Mesendoderm (in vitro differentiated cells): ENCODE results near the gene KIAA1217.

Source experiments
- DNase-seq: peaks from one replicate; pipeline ENCODE4 v3.0.0; 2013
- H2AK5ac ChIP-seq: 2 replicates; pipeline ENCODE4 v1.6.1; 2013; ENCODE audit warnings: low read length, inconsistent platforms
- H2BK120ac ChIP-seq: 2 replicates; pipeline ENCODE4 v1.6.1; 2013; ENCODE audit warnings: low read depth, mild to moderate bottlenecking, low read length, moderate library complexity, mixed read lengths
- H2BK15ac ChIP-seq: replicated peaks from 2 replicates; pipeline ENCODE4 v1.6.1; 2013; ENCODE audit warnings: low read depth, mild to moderate bottlenecking, moderate library complexity
- H2BK5ac ChIP-seq: 2 replicates; pipeline ENCODE4 v1.6.1; 2013; ENCODE audit warnings: low read length, inconsistent platforms
- H3K18ac ChIP-seq: 2 replicates; pipeline ENCODE4 v1.6.1; 2013; ENCODE audit warnings: mild to moderate bottlenecking, low read length, mixed read lengths
- H3K23ac ChIP-seq: one replicate; pipeline ENCODE4 v1.6.1; 2013; ENCODE audit warnings: low read length
- H3K27ac ChIP-seq: 2 replicates; pipeline ENCODE4 v1.5.1; 2013; ENCODE audit warnings: low read depth, mild to moderate bottlenecking, inconsistent platforms, low read length, moderate library complexity
- H3K27me3 ChIP-seq: 2 replicates; pipeline ENCODE4 v1.6.1; 2013; ENCODE audit warnings: low read length, control low read depth, mild to moderate bottlenecking, inconsistent platforms; ENCODE audit not compliant: insufficient read depth, poor library complexity
- H3K36me3 ChIP-seq: 2 replicates; pipeline ENCODE4 v1.6.1; 2013; ENCODE audit warnings: low read length, inconsistent platforms; ENCODE audit not compliant: control insufficient read depth, insufficient read depth
- H3K4ac ChIP-seq: one replicate; pipeline ENCODE4 v1.6.1; 2013; ENCODE audit warnings: low read depth, mild to moderate bottlenecking, low read length, moderate library complexity
- H3K4me1 ChIP-seq: 2 replicates; pipeline ENCODE4 v1.6.1; 2013; ENCODE audit warnings: low read depth, low read length, inconsistent platforms; ENCODE audit not compliant: control insufficient read depth
- H3K4me2 ChIP-seq: 2 replicates; pipeline ENCODE4 v1.6.1; 2013; ENCODE audit warnings: low read length
- H3K4me3 ChIP-seq: 2 replicates; pipeline ENCODE4 v1.5.1; 2013; ENCODE audit warnings: mild to moderate bottlenecking, low read length
- H3K56ac ChIP-seq: one replicate; pipeline ENCODE4 v1.6.1; 2013; ENCODE audit warnings: low read length
- H3K79me1 ChIP-seq: 2 replicates; pipeline ENCODE4 v1.6.1; 2013; ENCODE audit warnings: low read length, inconsistent platforms
- H3K79me2 ChIP-seq: 2 replicates; pipeline ENCODE4 v1.6.1; 2013; ENCODE audit warnings: mild to moderate bottlenecking, low read length; ENCODE audit not compliant: control insufficient read depth, insufficient read depth
- H3K9ac ChIP-seq: 2 replicates; pipeline ENCODE4 v1.6.1; 2013; ENCODE audit warnings: low read length, inconsistent platforms
- H4K5ac ChIP-seq: one replicate; pipeline ENCODE4 v1.6.1; 2013; ENCODE audit warnings: low read length
- H4K8ac ChIP-seq: one replicate; pipeline ENCODE4 v1.6.1; 2013; ENCODE audit warnings: low read depth, mild to moderate bottlenecking, control low read depth, low read length, moderate library complexity
- WGBS: extraction: QIAGEN DNeasy Blood & Tissue Kit; methylation state at CpG from one replicate; pipeline ENCODE4 v1.1.7; 2013; ENCODE audit warnings: low lambda C conversion rate, missing lambda C conversion rate; ENCODE audit not compliant: insufficient coverage; ENCODE audit errors: extremely low coverage; 5-methylcytosine and 5-hydroxymethylcytosine counted together

The KIAA1217 gene

DNA sequence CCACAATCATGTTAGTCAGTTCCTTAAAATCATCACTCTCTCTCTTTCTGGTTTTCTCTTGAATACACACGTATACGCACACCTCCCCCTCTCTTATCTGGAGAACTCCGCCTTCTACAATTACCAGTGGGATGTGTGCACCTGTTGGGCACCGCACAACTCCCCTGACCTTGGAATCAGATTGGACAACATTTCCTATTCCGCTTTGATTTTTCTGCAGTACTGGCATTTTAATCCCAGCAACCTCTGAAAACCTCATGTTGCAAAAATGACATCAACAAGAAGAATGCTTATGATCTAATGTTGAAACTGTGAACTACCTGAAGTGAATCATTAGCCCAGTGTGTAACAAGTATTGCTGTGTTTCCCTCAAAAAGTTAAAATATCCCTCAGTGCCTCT lies 109.6 kb downstream of the KIAA1217 start:
- H3K27me3 ChIP-seq: no peaks in the 10 kb centered on the region
- DNase-seq: no peak
- H3K27ac ChIP-seq: no peak overlapping the region
- no peak overlapping the region for H2BK120ac ChIP-seq
- no peak overlapping the region for H3K4ac ChIP-seq
- no peaks in the 10 kb centered on the region for H3K79me1 ChIP-seq
- no peak overlapping the region for H3K23ac ChIP-seq
- no peak overlapping the region for H3K18ac ChIP-seq
- no peak overlapping the region for H2BK5ac ChIP-seq
- no peak overlapping the region for H2AK5ac ChIP-seq
- no peak overlapping the region for H3K4me3 ChIP-seq
- no peak overlapping the region for H3K9ac ChIP-seq
- H3K4me2 ChIP-seq: no peak overlapping the region
- H3K36me3 ChIP-seq: no peaks in the 10 kb centered on the region
- H3K4me1 ChIP-seq: no peaks in the 10 kb centered on the region
- no peak overlapping the region for H2BK15ac ChIP-seq
- H4K8ac ChIP-seq: no peak overlapping the region
- WGBS: no CpG with 5 or more reads among the region's 5 CpGs
- H3K56ac ChIP-seq: no peak overlapping the region
- H3K79me2 ChIP-seq: no peaks in the 10 kb centered on the region
- H4K5ac ChIP-seq: no peak overlapping the region

DNA sequence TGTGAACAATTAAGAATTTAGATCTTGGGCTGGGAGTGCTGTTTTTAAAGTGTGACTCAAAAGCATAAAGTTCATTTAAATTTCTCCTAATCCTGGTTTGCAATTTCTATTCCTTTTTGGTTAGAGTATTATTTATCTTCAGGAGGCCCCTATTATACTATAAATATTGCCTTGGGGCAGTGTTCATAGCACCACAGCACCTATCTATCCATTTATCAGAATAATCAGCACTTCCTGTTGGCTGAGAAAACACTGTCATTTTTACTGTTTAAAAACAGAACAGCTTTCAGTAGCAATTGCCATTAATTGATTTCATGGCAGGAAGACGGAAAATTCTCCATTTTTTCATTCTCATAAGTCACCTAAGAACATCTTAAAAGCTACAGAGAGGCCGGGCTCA lies 111.4 kb downstream of the KIAA1217 start:
- no peak overlapping the region for H3K23ac ChIP-seq
- no peaks in the 10 kb centered on the region for H3K79me2 ChIP-seq
- H4K5ac ChIP-seq: no peak overlapping the region
- H3K27me3 ChIP-seq: no peaks in the 10 kb centered on the region
- H3K79me1 ChIP-seq: no peaks in the 10 kb centered on the region
- no peak overlapping the region for H3K56ac ChIP-seq
- no peak overlapping the region for H3K27ac ChIP-seq
- no peak overlapping the region for H3K18ac ChIP-seq
- no peak overlapping the region for H3K4me3 ChIP-seq
- no peak overlapping the region for H3K4me2 ChIP-seq
- H2AK5ac ChIP-seq: no peak overlapping the region
- no peak overlapping the region for H4K8ac ChIP-seq
- H2BK15ac ChIP-seq: no peak overlapping the region
- no peak overlapping the region for H2BK5ac ChIP-seq
- no peaks in the 10 kb centered on the region for H3K36me3 ChIP-seq
- no CpG with 5 or more reads among the region's 2 CpGs for WGBS
- no peak overlapping the region for H3K9ac ChIP-seq
- no peaks in the 10 kb centered on the region for H3K4me1 ChIP-seq
- H2BK120ac ChIP-seq: no peak overlapping the region
- no peak for DNase-seq
- H3K4ac ChIP-seq: no peak overlapping the region

DNA sequence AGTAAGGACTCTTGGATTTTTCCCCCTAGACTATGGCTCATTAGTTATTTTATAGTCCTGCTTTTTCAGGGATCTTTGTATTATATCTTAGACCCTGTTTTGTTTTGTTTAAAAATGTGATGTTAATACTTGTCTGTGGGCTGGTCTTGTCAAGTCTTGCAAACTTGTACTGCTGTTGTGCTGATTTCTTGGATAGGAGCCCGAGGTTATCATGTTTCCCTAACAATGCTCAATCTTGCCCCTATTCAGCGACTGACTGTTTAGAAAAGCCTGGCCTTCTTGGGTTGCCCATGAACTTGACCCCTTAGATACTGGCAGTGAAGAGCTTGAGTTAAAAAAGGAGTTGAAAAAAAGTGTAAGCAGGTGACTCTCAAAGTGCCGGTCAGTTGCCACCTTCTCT lies 115.7 kb downstream of the KIAA1217 start:
- H3K27me3 ChIP-seq: no peaks in the 10 kb centered on the region
- H3K4me1 ChIP-seq: no peaks in the 10 kb centered on the region
- no peak overlapping the region for H4K5ac ChIP-seq
- no peak overlapping the region for H2AK5ac ChIP-seq
- DNase-seq: no peak
- H3K4me3 ChIP-seq: no peak overlapping the region
- no peak overlapping the region for H2BK120ac ChIP-seq
- no peaks in the 10 kb centered on the region for H3K36me3 ChIP-seq
- H3K79me2 ChIP-seq: no peaks in the 10 kb centered on the region
- H3K79me1 ChIP-seq: no peaks in the 10 kb centered on the region
- H3K4ac ChIP-seq: no peak overlapping the region
- H3K23ac ChIP-seq: no peak overlapping the region
- H3K9ac ChIP-seq: no peak overlapping the region
- H3K4me2 ChIP-seq: no peak overlapping the region
- no peak overlapping the region for H2BK5ac ChIP-seq
- WGBS: no CpG with 5 or more reads among the region's 3 CpGs
- no peak overlapping the region for H3K56ac ChIP-seq
- no peak overlapping the region for H2BK15ac ChIP-seq
- H3K18ac ChIP-seq: no peak overlapping the region
- H3K27ac ChIP-seq: no peak overlapping the region
- H4K8ac ChIP-seq: no peak overlapping the region

DNA sequence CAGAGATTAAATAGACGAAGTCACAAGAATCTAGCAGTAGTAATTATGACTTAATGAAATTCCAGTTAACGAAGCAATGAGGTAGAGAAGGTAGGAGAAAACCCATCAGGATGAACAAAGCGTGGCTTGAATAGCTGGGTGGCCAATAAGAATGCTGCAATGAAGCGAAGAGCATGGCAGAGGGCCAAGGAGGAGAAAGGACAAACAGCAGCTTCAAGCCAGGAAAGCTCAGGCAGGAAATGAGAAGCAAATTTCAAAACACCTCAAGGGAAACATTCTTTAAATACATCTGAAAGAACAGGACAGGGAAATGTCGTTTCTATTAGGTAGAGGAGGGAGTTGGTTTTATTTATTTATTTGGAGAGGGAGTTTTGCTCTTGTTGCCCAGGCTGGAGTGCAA lies 122.5 kb downstream of the KIAA1217 start:
- no peaks in the 10 kb centered on the region for H3K27me3 ChIP-seq
- no peak overlapping the region for H3K18ac ChIP-seq
- H3K56ac ChIP-seq: no peak overlapping the region
- no peak overlapping the region for H3K4me3 ChIP-seq
- no peaks in the 10 kb centered on the region for H3K79me1 ChIP-seq
- DNase-seq: peak; percentile 18
- H2BK120ac ChIP-seq: no peak overlapping the region
- H3K36me3 ChIP-seq: no peaks in the 10 kb centered on the region
- H4K8ac ChIP-seq: no peak overlapping the region
- no peak overlapping the region for H4K5ac ChIP-seq
- no peak overlapping the region for H2BK5ac ChIP-seq
- no peaks in the 10 kb centered on the region for H3K4me1 ChIP-seq
- no peak overlapping the region for H3K4ac ChIP-seq
- H3K79me2 ChIP-seq: no peaks in the 10 kb centered on the region
- H3K9ac ChIP-seq: no peak overlapping the region
- H3K4me2 ChIP-seq: no peak overlapping the region
- no peak overlapping the region for H3K23ac ChIP-seq
- H3K27ac ChIP-seq: no peak overlapping the region
- no peak overlapping the region for H2BK15ac ChIP-seq
- WGBS: no CpG with 5 or more reads among the region's 5 CpGs
- H2AK5ac ChIP-seq: no peak overlapping the region

DNA sequence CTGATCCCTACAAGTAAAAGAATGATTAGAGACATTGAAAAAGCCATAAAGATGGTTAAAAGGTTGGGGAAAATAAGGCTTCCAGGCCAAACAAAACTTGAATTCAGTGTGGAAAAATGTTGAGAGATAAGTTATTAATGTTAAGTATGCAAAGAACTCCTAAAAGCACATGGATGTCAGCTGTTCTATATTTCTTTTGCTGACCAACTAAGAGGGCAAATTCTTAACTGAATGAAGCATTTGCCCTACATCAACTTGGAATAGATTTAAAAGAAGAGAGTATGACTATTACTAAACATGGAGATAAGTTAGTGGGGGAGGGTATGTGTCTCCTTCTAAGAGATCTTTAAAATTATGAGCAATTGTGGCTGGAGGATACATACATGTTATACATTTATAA lies 124.8 kb downstream of the KIAA1217 start:
- Histone ChIP-seq H2BK5ac (no peak overlapping the region), H3K18ac (no peak overlapping the region), H2BK120ac (no peak overlapping the region), H3K9ac (no peak overlapping the region), H3K27me3 (no peaks in the 10 kb centered on the region), H3K56ac (no peak overlapping the region), H3K4me1 (no peaks in the 10 kb centered on the region), H4K8ac (no peak overlapping the region), H3K79me1 (no peaks in the 10 kb centered on the region), H3K4ac (no peak overlapping the region), H3K4me3 (no peak overlapping the region), H2AK5ac (no peak overlapping the region), H2BK15ac (no peak overlapping the region), H3K36me3 (no peaks in the 10 kb centered on the region), H3K23ac (no peak overlapping the region), H4K5ac (no peak overlapping the region), H3K79me2 (no peaks in the 10 kb centered on the region), H3K4me2 (no peak overlapping the region), H3K27ac (no peak overlapping the region)
- no peak for DNase-seq

DNA sequence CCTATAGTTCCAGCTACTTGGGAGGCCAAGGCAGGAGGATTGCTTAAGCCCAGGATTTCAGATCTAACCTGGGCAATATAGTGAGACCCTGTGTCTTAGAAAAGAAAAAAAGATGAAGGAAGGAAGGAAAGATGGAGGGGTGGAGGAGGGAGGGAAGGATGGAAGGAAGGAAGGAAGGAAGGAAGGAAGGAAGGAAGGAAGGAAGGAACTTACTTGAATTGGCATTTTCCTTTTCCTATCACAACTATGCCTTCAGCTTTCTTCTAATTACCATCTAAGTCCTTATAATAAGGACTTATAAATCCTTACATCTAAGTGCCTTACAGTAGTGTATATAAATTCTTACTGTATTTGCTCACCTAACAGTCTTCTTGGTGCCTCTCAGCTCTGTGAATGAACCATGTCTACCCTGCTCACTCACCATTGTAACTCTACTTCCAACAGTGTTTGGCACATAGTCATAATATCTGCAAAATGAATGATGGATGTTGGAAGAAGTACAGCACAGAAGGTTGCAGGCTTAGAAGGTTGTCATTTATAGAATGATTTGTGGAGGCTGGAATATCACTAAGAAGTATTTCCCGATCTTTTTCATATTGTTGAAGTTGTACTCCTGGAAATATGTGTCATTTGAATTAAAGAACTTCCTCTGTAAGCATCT lies 125.5 kb downstream of the KIAA1217 start:
- Histone ChIP-seq H2AK5ac (no peak overlapping the region), H3K27ac (no peak overlapping the region), H4K8ac (no peak overlapping the region), H3K79me1 (no peaks in the 10 kb centered on the region), H3K27me3 (no peaks in the 10 kb centered on the region), H3K36me3 (no peaks in the 10 kb centered on the region), H3K4me1 (no peaks in the 10 kb centered on the region), H2BK5ac (no peak overlapping the region), H4K5ac (no peak overlapping the region), H2BK120ac (no peak overlapping the region), H3K56ac (no peak overlapping the region), H3K4ac (no peak overlapping the region), H3K79me2 (no peaks in the 10 kb centered on the region), H3K4me3 (no peak overlapping the region), H2BK15ac (no peak overlapping the region), H3K9ac (no peak overlapping the region), H3K23ac (no peak overlapping the region), H3K4me2 (no peak overlapping the region), H3K18ac (no peak overlapping the region)
- WGBS: no CpG with 5 or more reads among the region's 1 CpG
- DNase-seq: no peak
